Hepatocyte (in vitro differentiated cells): ENCODE data around the gene NPLOC4.

Experiments used
- CTCF ChIP-seq: fragments of 200-600 bp; sonication (generic); IDR thresholded peaks from 2 replicates; pipeline ENCODE4 v1.5.1; 2016; ENCODE audit warnings: antibody characterized with exemption, mild to moderate bottlenecking; ENCODE audit not compliant: poor library complexity
- EZH2 ChIP-seq: fragments of 200-600 bp; sonication (generic); IDR thresholded peaks from 2 replicates; pipeline ENCODE4 v1.6.1; 2016; ENCODE audit warnings: antibody characterized with exemption, mild to moderate bottlenecking, borderline replicate concordance

- no peak for TF ChIP-seq CTCF
- no peak for TF ChIP-seq EZH2
Measured at GRCh38 chr17:81565231-81565630, 71.7 kb downstream of the NPLOC4 start.
